ENCODE results near the gene SLC16A11.

GRCh38 chr17:7022781-7023571 lies 20.9 kb downstream of the SLC16A11 start, which contains the start of gene BCL6B:
- TF ChIP-seq CTCF (IDR thresholded peaks at IDR 0.05), result no peak
- TF ChIP-seq POLR2A (IDR thresholded peaks at IDR 0.05), result no peak
